ENCODE results near the gene GPR179. TPM values are rescaled to one million over a fixed set of nuclear protein-coding genes. Genes with fewer than 3 reads are reported as not detected.

GPR179 gene
- polyA plus RNA-seq, 3 donors: not detected

GRCh38 chr17:38328620-38329019 lies 15.1 kb downstream of the GPR179 start:
- H3K79me2 ChIP-seq (ENCODE audit: insufficient read depth, low read length): no peaks in the 10 kb centered on the region
- no peaks in the 10 kb centered on the region for H4K20me1 ChIP-seq (ENCODE audit: insufficient read depth, low read length)
- TF ChIP-seq CTCF (IDR thresholded peaks at IDR 0.05): no peak
- no peak overlapping the region for H3K27ac ChIP-seq (ENCODE audit: low read depth in 1 of 2, low read length in 2 of 2)
- intact Hi-C loops (cut with micrococcal nuclease): no loop called here
- no peaks in the 10 kb centered on the region for H3K27me3 ChIP-seq (ENCODE audit: control insufficient read depth in 2 of 2, insufficient read depth in 2 of 2, low read length in 2 of 2)
- no peak overlapping the region for H3K4me3 Mint-ChIP-seq
- H3K9me3 Mint-ChIP-seq: peaks cover 0 to 5% (median 0%) of the 10 kb centered on the region in 7 donors
- H3K27ac Mint-ChIP-seq: peak overlapping the region in 1 of 7 donors; percentile 59
- peaks cover 40% of the 10 kb centered on the region for H3K4me1 Mint-ChIP-seq
- no peak overlapping the region for H3K4me3 ChIP-seq (replicated peaks in 1 of 3; ENCODE audit: low read depth in 2 of 3, low read length in 3 of 3)
- peaks cover 0 to 1% of the 10 kb centered on the region in 2 donors for H3K36me3 ChIP-seq (replicated peaks in 1 of 2; ENCODE audit: control insufficient read depth in 1 of 2, insufficient read depth in 2 of 2, low read length in 2 of 2)
- no peak overlapping the region for H3K4me2 ChIP-seq (replicated peaks; ENCODE audit: extremely low read depth, low read length, poor library complexity, severe bottlenecking)
- H3K9ac ChIP-seq (ENCODE audit: insufficient read depth, low read length, poor library complexity, severe bottlenecking): no peak overlapping the region
- H3K27me3 Mint-ChIP-seq (ENCODE audit: low read depth in 3 of 3): peaks cover 2% of the 10 kb centered on the region in 3 donors
- no peak for DNase-seq
- peaks cover 32 to 33% of the 10 kb centered on the region in 2 donors for H3K4me1 ChIP-seq (ENCODE audit: control insufficient read depth in 1 of 2, insufficient read depth in 2 of 2, low read length in 2 of 2)
- WGBS (ENCODE audit: insufficient coverage): 100% methylated on average over 5 of the region's 7 CpGs
- H3K36me3 Mint-ChIP-seq: peaks cover 3% of the 10 kb centered on the region in 2 donors
- no peaks in the 10 kb centered on the region for H3K9me3 ChIP-seq (replicated peaks in 1 of 2; ENCODE audit: control insufficient read depth in 1 of 2, insufficient read depth in 1 of 2, low read length in 2 of 2)
- H2AFZ ChIP-seq (ENCODE audit: insufficient read depth, low read depth, low read length, poor library complexity, severe bottlenecking): no peak overlapping the region

GRCh38 chr17:38327936-38328335 lies 15.8 kb downstream of the GPR179 start:
- peaks cover 8 to 10% of the 10 kb centered on the region in 2 donors for H3K36me3 Mint-ChIP-seq
- H3K79me2 ChIP-seq (ENCODE audit: insufficient read depth, low read length): no peaks in the 10 kb centered on the region
- H4K20me1 ChIP-seq (ENCODE audit: insufficient read depth, low read length): no peaks in the 10 kb centered on the region
- peak overlapping the region; percentile 44 for H2AFZ ChIP-seq (ENCODE audit: insufficient read depth, low read depth, low read length, poor library complexity, severe bottlenecking)
- peaks cover 40% of the 10 kb centered on the region for H3K4me1 Mint-ChIP-seq
- TF ChIP-seq CTCF (IDR thresholded peaks at IDR 0.05): no peak
- peaks cover 32 to 33% of the 10 kb centered on the region in 2 donors for H3K4me1 ChIP-seq (ENCODE audit: control insufficient read depth in 1 of 2, insufficient read depth in 2 of 2, low read length in 2 of 2)
- no peak overlapping the region for H3K4me3 Mint-ChIP-seq
- no peak overlapping the region for H3K27ac ChIP-seq (ENCODE audit: low read depth in 1 of 2, low read length in 2 of 2)
- H3K9ac ChIP-seq (ENCODE audit: insufficient read depth, low read length, poor library complexity, severe bottlenecking): no peak overlapping the region
- 30% methylated on average over 1 of the region's 1 CpG for WGBS (ENCODE audit: insufficient coverage)
- H3K9me3 Mint-ChIP-seq: peaks cover 0 to 2% (median 0%) of the 10 kb centered on the region in 7 donors
- peaks cover 4 to 8% of the 10 kb centered on the region in 2 donors for H3K36me3 ChIP-seq (replicated peaks in 1 of 2; ENCODE audit: control insufficient read depth in 1 of 2, insufficient read depth in 2 of 2, low read length in 2 of 2)
- DNase-seq: peak in 1 of 3 donors; percentile 2
- no peak overlapping the region for H3K4me2 ChIP-seq (replicated peaks; ENCODE audit: extremely low read depth, low read length, poor library complexity, severe bottlenecking)
- no peaks in the 10 kb centered on the region for H3K27me3 ChIP-seq (ENCODE audit: control insufficient read depth in 2 of 2, insufficient read depth in 2 of 2, low read length in 2 of 2)
- H3K4me3 ChIP-seq (replicated peaks in 1 of 3; ENCODE audit: low read depth in 2 of 3, low read length in 3 of 3): no peak overlapping the region
- intact Hi-C loops (cut with micrococcal nuclease): no loop called here
- peaks cover 0 to 2% (median 1%) of the 10 kb centered on the region in 3 donors for H3K27me3 Mint-ChIP-seq (ENCODE audit: low read depth in 3 of 3)
- H3K27ac Mint-ChIP-seq: peak overlapping the region in 2 of 7 donors; percentile 48 to 54
- H3K9me3 ChIP-seq (replicated peaks in 1 of 2; ENCODE audit: control insufficient read depth in 1 of 2, insufficient read depth in 1 of 2, low read length in 2 of 2): no peaks in the 10 kb centered on the region
